Renal pelvis (tissue), 4 donors: ENCODE data around the gene NAP1L5. TPM values are rescaled to one million over a fixed set of nuclear protein-coding genes. Genes with fewer than 3 reads are reported as not detected.

ENCODE experiments used
- DNase-seq: peaks from one replicate; pipeline ENCODE4 v3.0.0-alpha.2; 2013
- polyA plus RNA-seq, 3 donors: library from polyadenylated mRNA; unstranded; fragments of 120-200 nt; gene quantifications; one replicate each; pipeline ENCODE4 v1.2.1, GENCODE V29; 2013; ENCODE audit not compliant: insufficient read length in 3 of 3

NAP1L5 gene
- polyA plus RNA-seq, 3 donors, result 11.1 to 13.0 (median 12.0) TPM

DNA sequence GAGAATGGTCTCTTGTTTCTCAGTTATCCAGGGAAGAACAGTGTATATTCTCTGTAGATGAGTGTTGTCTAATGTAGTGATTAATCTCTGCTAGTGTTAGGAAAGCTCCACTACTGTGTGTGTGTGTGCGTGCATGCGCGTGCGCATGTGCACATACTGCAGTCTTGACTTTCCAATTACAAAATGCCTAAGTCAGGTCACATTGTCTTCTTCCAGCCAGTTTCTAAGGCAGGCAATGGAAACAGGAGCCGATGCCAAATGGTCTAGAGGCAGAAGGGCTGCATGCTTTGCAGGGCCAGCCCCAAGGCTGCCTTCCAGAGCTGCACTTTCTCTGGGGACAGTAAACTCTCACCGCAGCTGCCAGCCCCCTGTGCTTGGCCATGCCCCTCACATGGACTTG, 30.5 kb upstream of the NAP1L5 start:
- DNase-seq, result no peak

DNA sequence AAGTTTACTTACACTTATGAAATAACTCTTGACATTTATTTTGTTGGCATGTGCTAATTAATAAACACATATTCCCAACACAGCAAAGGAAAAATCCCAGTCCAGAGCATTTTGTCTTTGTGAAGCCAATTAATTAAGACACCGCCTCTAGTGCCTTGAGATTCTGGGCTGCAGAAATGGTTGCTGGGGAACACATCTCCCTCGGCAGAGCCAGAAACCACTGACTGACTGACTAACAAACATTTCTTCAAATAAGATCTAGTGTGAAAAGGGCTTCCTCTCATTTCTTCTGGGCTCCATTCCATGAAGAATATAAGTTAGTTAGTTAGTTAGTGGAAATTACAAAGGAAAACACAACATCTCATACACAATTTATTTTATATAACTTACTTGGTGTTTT, 28.4 kb upstream of the NAP1L5 start:
- DNase-seq, result no peak

DNA sequence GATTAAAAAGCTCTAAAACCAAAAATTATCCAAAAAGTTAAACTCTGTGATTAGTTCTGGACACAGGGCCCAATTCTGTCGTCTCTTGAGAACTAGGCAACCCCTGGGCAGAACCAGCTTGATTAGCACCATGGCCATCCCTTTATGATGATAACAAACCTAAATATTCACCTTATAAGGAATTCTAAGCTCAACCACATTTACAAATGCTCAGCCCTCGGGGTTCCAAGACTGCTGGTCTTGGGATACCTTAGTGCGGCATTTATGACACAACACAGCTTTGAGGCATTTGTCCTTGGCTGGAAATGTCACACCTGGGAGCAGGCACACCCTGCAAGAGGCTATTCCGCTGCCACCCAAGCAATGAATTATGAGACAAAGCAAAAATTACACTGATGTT, 27.5 kb upstream of the NAP1L5 start:
- no peak for DNase-seq

GRCh38 chr4:88724406-88724805, 26.8 kb upstream of the NAP1L5 start:
- no peak for DNase-seq

DNA sequence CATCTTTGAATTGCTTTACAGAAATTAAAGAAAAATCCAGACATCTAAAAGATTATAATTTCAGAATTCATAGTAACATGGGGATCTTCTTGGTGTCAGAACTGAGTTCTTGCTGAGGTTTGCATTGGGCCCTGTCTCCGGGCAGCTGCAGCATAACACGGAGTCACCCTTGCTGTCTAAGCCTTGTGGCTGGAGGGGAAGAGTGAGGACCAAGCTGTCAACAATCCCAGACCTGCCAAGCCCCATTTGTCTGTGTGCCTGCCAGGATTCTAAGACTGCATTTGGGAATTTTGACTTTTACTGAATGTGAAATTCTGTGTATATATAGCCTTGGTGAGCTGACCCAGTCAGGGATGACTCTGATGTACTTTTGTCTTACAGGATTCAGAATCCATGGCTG, 25.2 kb upstream of the NAP1L5 start:
- DNase-seq, result no peak

DNA sequence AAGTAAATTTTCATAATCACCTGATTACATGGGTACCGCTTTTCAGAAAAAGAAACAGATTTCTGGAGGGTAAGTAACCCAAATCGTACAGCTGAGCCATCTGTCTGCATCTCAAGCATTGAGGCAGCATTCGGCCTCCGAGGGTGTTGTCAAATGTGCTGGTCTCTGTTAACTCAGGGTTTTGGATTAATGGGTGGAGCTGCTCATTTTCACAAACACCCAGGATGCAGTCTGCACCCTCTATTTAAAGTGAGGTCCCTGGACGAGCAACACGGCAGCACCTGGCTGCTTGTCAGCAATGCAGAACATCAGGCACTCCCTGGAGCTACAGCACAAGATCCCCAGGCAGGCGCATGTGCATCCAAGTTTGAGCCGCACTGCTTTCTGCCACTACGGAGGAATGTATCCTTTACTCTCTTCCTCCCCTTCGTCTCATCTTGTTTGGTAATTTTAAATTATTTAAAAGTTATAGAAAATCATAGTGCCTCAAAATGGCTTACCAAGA, 24.7 kb upstream of the NAP1L5 start:
- no peak for DNase-seq

GRCh38 chr4:88720451-88721428, 23.1 kb upstream of the NAP1L5 start:
- DNase-seq, result no peak

DNA sequence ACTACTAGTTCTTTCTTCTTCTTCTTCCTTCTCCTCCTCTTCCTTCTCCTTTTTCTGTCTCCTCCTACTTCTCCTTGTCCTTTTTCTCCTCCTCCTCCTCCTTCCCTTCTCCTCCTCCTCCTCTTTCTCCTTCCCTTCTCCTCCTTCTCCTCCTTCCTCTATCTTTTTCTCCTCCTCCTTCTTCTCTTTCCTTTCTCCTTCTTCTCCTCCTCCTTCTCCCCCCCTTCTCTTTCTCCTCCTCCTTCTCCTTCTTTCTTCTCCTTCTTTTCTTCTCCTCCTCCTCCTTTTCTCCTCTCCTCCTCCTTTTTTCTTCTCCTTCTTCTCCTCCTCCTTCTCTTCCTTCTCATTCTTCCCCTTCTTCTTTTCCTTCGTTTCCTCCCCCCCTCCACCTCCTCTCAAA, 21.8 kb upstream of the NAP1L5 start:
- no peak for DNase-seq

DNA sequence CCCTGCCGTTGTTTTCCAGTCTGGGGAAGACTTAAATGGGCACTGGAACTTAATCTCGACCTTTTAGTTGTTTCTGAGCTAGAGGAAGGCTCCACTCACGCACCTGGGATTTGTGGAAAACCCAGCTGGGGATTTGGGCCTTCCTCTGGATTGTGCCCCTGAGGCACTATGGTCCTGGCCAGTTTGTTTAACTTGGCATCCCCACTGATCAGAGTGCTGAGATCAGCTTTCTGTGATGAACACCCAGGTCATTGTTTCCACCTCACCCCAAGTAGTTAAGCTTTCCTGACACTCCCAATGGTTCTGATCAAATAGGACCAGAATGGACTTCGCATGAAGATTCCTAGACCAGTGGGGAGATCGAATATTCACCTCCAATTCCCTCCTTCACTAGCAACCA, 20.5 kb upstream of the NAP1L5 start:
- DNase-seq, result no peak

GRCh38 chr4:88713782-88714181, 16.2 kb upstream of the NAP1L5 start:
- no peak for DNase-seq

DNA sequence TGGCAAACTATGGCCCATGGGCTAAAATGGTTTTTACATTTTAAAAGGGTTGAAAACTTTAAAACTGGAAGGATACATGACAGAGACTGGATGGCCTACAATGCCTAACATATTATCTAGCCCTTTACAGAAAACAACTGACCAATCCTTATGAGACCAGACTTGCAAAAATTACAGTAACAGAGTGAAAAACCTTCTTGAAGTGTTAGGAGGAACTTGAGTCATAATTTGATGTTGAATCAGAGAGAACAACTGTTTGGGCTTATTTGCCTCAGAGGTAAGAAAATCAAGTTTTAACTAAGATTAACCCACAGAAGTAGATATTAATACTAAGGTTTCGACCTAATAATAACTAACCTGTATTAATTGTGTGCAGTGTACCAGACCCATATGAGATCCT, 12.4 kb upstream of the NAP1L5 start:
- DNase-seq, result no peak

GRCh38 chr4:88706574-88706973, 8.9 kb upstream of the NAP1L5 start:
- DNase-seq, result peak; percentile 43

DNA sequence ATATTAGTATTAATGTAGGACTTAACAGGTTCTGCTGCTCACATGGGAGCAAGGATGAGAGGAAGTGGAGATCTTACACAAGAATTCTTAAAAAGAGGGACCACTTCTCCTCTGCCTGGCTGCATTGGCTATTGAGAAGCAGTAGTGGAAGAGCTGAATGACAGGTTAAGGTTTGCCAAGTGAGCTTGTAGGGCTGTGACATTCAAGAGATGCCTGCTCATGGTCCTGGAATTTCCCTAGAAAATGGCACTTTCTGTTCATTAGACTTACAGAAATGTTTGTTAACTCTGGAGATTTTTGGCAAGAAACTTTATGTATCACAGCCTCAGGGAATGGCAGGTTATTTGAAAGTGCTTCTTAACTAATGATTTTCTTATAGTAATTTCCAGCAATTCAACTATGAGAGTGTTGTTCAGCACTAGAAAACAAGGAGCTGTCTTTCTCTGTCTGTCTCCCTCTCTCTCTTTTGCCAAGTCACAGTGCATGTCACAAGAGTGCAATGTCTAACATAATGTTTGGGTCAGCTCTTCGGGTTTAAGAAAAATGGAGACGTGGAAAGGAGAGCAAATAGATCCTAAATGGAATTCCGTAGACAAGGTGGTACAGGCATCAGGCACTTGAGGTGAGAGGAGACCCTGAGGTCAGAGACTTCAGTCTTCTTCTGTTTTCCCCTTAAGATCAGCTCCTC, 8.3 kb upstream of the NAP1L5 start:
- DNase-seq, result no peak

- no peak for DNase-seq
Measured at GRCh38 chr4:88705223-88705622, 7.6 kb upstream of the NAP1L5 start.

GRCh38 chr4:88702782-88703181, 5.2 kb upstream of the NAP1L5 start:
- DNase-seq, result no peak

- DNase-seq, result no peak
Measured at GRCh38 chr4:88698519-88698918, 890 bp upstream of the NAP1L5 start.

DNA sequence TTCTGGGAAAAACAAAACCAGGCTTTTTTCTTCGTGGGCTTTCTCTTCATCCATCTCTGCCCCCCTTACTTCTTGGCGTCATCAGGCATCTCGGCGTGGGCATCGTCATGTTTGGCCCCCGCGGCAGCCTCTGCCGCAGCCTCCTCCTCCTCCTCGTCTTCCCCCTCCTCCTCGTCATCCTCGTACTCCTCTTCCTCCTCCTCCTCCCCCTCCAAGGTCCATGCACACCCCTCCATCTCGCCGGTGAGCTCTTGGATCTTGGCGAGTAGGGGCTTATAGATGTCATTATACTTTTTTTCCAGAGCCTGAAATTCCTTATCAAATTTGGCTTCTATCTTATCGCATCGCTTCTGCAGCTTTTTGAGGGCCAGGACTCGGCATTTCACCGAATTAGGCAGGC, 488 bp downstream of the NAP1L5 start:
- DNase-seq, result no peak

GRCh38 chr4:88696630-88697029, 999 bp downstream of the NAP1L5 start:
- no peak for DNase-seq

DNA sequence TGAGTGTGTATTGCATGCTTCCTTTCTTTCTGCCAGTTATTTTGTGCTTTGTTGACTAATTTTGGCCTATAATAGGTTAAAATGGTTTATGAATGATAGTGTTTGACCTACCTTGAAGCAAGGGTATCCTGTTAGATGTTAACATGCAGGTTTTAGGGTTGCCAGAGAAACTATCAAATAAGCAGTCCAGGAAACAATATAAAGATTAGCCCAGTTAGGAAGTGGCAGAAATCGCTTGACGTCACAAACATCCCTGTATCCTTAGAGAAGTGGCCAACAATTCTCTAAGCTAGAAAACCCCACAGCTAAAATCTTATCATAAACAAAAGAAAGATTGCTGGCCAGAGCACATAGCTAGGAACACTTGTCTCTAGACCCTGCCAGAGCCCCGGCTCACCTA, 3.8 kb downstream of the NAP1L5 start:
- DNase-seq, result no peak

DNA sequence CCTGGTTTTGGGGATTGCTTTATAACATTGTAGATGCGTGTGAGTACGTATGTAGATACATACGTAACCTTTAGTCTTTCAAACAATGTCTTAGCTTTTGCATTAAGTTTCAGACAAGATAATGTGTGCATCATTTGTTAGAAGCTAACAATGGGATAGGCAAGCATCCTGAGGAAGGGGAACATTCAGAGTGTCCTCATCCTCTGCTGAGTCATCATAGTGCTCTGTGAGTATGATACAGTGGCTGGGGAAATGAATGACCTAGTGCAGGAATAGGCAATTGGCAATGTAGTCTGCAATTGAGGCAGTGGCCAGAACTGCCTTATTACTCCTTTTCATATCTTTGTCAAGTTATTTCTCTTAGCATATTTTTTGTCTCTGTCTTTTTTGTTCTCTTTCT, 7.3 kb downstream of the NAP1L5 start:
- no peak for DNase-seq

DNA sequence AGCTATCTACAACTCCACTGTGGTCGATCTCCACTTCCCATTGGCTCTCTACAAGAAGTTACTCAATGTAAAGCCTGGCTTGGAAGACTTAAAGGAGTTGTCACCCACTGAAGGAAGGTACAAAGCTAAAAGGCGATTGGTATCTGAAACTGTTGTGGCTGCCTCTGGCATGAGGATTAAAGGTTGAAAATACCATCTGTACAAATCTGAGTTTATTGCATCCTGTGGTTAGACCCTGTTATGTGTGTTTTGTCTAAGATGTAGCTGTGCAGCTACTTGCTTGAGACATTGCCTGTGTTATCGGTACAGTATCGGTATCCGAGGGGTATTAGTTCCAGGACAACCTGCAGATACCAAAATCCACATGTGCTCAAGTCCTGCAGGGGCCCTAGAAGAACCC, 16.4 kb downstream of the NAP1L5 start:
- DNase-seq, result no peak

- DNase-seq, result no peak
Measured at GRCh38 chr4:88675543-88675942, 22.1 kb downstream of the NAP1L5 start.

GRCh38 chr4:88674979-88675378, 22.6 kb downstream of the NAP1L5 start:
- no peak for DNase-seq
